GM12878 (cell line): Measurements from ENCODE around the gene BCHE. TPM values are rescaled to one million over a fixed set of nuclear protein-coding genes. Genes with fewer than 3 reads are reported as not detected.

ENCODE experiments used
- ATAC-seq: fragments of 200-7000 bp; cut with Tn5 transposase; 3 replicates; pipeline ENCODE4 v1.9.1; 2020; ENCODE audit warnings: mild to moderate bottlenecking, moderate library complexity
- BruUV-seq: library from RNA; stranded (reverse); fragments of 400-500 nt; replicated peaks from 2 replicates; lab custom pipeline; 2021; lab: Mats Ljungman, UMichigan
- CTCF ChIA-PET: fragments of 300-600 bp; sonication (Branson Sonifier 250); formaldehyde crosslinking; extraction: SDS; loops from one replicate; lab custom pipeline; 2021; ENCODE audit warnings: inconsistent platforms; lab: Yijun Ruan, JAX
- POLR2A ChIA-PET: fragments of 350-600 bp; formaldehyde crosslinking; extraction: SDS; loops from one replicate; lab custom pipeline; 2021; ENCODE audit warnings: inconsistent platforms; lab: Charles Lee
- RAD21 ChIA-PET: fragments of 300-600 bp; sonication (Branson Sonifier 250); formaldehyde crosslinking; loops from one replicate; lab custom pipeline; 2023; ENCODE audit warnings: antibody characterized with exemption; ENCODE audit not compliant: unreplicated experiment; lab: Charles Lee
- SMC1A ChIA-PET: fragments of 300-600 bp; sonication (Branson Sonifier 250); formaldehyde crosslinking; loops from one replicate; lab custom pipeline; 2023; ENCODE audit not compliant: unreplicated experiment, uncharacterized antibody; lab: Charles Lee
- DNase-seq: peaks from one replicate; pipeline ENCODE4 v3.0.0-alpha.2; 2011; ENCODE audit warnings: low read depth, low spot score
- FAIRE-seq: peaks from 3 replicates; lab custom pipeline; 2011; peaks lifted over from hg19 to GRCh38; lab: Jason Lieb, UNC
- H2AFZ ChIP-seq: 2 replicates; pipeline ENCODE4 v1.6.0; 2011; ENCODE audit warnings: low read depth, low read length, control low read depth; ENCODE audit not compliant: control insufficient read depth
- H3K27ac ChIP-seq: 2 replicates; pipeline ENCODE4 v1.5.1; 2011; ENCODE audit warnings: control low read depth; ENCODE audit not compliant: control insufficient read depth, insufficient read depth
- H3K27me3 ChIP-seq, 2 experiments: replicated peaks in 1 of 2; 2 replicates each; pipeline versions ENCODE4 v1.6.0 to v1.6.1; 2011; ENCODE audit warnings: low read length in 1 of 2; ENCODE audit not compliant: control insufficient read depth in 2 of 2, insufficient read depth in 2 of 2
- H3K36me3 ChIP-seq, 2 experiments: 2 replicates each; pipeline ENCODE4 v1.5.1; 2011; ENCODE audit warnings: low read length in 1 of 2; ENCODE audit not compliant: control insufficient read depth in 2 of 2, insufficient read depth in 2 of 2
- H3K4me1 ChIP-seq: 2 replicates; pipeline ENCODE4 v1.6.1; 2011; ENCODE audit warnings: mild to moderate bottlenecking, low read length, moderate library complexity, mixed read lengths; ENCODE audit not compliant: control insufficient read depth, insufficient read depth
- H3K4me2 ChIP-seq: 2 replicates; pipeline ENCODE4 v1.6.0; 2011; ENCODE audit warnings: control low read depth; ENCODE audit not compliant: control insufficient read depth, insufficient read depth
- H3K4me3 ChIP-seq: fragments of 200-600 bp; sonication (generic); 2 replicates; pipeline ENCODE4 v1.5.1; 2016
- H3K79me2 ChIP-seq: 2 replicates; pipeline ENCODE4 v1.6.0; 2011; ENCODE audit warnings: low read length; ENCODE audit not compliant: control insufficient read depth, insufficient read depth
- H3K9ac ChIP-seq: 2 replicates; pipeline ENCODE4 v1.8.0; 2011; ENCODE audit warnings: low read length, control low read depth, mixed read lengths; ENCODE audit not compliant: control insufficient read depth, insufficient read depth
- H3K9me3 ChIP-seq: replicated peaks from 3 replicates; pipeline ENCODE4 v1.5.1; 2011; ENCODE audit warnings: mild to moderate bottlenecking, low read length; ENCODE audit not compliant: control insufficient read depth, insufficient read depth
- H4K20me1 ChIP-seq: 2 replicates; pipeline ENCODE4 v1.6.0; 2011; ENCODE audit not compliant: control insufficient read depth, insufficient read depth
- BCL11A ChIP-seq: IDR thresholded peaks from 2 replicates; pipeline ENCODE4 v1.6.1; 2011; ENCODE audit warnings: low read depth, low read length
- CHD1 ChIP-seq: IDR thresholded peaks from 2 replicates; pipeline ENCODE4 v1.6.1; 2012; ENCODE audit warnings: low read depth, low read length, improper control_type of control experiment
- E2F8 ChIP-seq: fragments of 450-650 bp; IDR thresholded peaks from 2 replicates; pipeline ENCODE4 v1.6.1; 2018; ENCODE audit warnings: mild to moderate bottlenecking, low read depth, moderate library complexity; ENCODE audit not compliant: partially characterized antibody
- E4F1 ChIP-seq: fragments of 450-650 bp; IDR thresholded peaks from 2 replicates; pipeline ENCODE4 v1.6.1; 2018; ENCODE audit warnings: borderline replicate concordance, mild to moderate bottlenecking; ENCODE audit not compliant: partially characterized antibody
- HCFC1 ChIP-seq: fragments of 150-350 bp; IDR thresholded peaks from 2 replicates; pipeline ENCODE4 v1.6.1; 2014; ENCODE audit warnings: low read length
- IKZF1 ChIP-seq: fragments of 450-650 bp; conservative IDR thresholded peaks from 2 replicates; pipeline ENCODE4 v1.6.1; 2017; ENCODE audit warnings: antibody characterized with exemption, mild to moderate bottlenecking
- NBN ChIP-seq: fragments of 450-650 bp; IDR thresholded peaks from 2 replicates; pipeline ENCODE4 v1.6.1; 2016
- PKNOX1 ChIP-seq: fragments of 450-650 bp; IDR thresholded peaks from 2 replicates; pipeline ENCODE4 v1.6.1; 2016; ENCODE audit warnings: mild to moderate bottlenecking
- POLR2A ChIP-seq: IDR thresholded peaks from 2 replicates; pipeline ENCODE4 v1.6.1; 2011; ENCODE audit warnings: low read depth, mild to moderate bottlenecking, low read length
- POLR2AphosphoS2 ChIP-seq: IDR thresholded peaks from 2 replicates; pipeline ENCODE4 v1.6.1; 2011; ENCODE audit warnings: low read depth, mild to moderate bottlenecking, low read length, improper control_type of control experiment, moderate library complexity
- RBBP5 ChIP-seq: fragments of 200-600 bp; sonication (generic); conservative IDR thresholded peaks from 2 replicates; pipeline ENCODE4 v1.6.1; 2016
- RUNX3 ChIP-seq: IDR thresholded peaks from 2 replicates; pipeline ENCODE4 v1.6.1; 2012; ENCODE audit warnings: low read length, inconsistent platforms
- SIN3A ChIP-seq: IDR thresholded peaks from 2 replicates; pipeline ENCODE4 v1.6.1; 2012; ENCODE audit warnings: low read depth, low read length, improper control_type of control experiment
- SRF ChIP-seq, 2 experiments: IDR thresholded peaks; 2 replicates each; pipeline ENCODE4 v1.6.1; 2011; ENCODE audit warnings: low read depth in 2 of 2, low read length in 2 of 2, mild to moderate bottlenecking in 1 of 2, moderate library complexity in 1 of 2
- ZBTB11 ChIP-seq: fragments of 450-650 bp; formaldehyde crosslinking; IDR thresholded peaks from 2 replicates; pipeline ENCODE4 v1.5.0; 2022; ENCODE audit warnings: mild to moderate bottlenecking, missing genetic modification characterization
- ZZZ3 ChIP-seq: IDR thresholded peaks from 2 replicates; pipeline ENCODE4 v1.6.1; 2011; ENCODE audit warnings: low read depth; ENCODE audit not compliant: control insufficient read depth, insufficient read length
- WGBS: methylation state at CpG from one replicate; pipeline ENCODE4 v1.1.6; 2016; ENCODE audit warnings: low lambda C conversion rate; ENCODE audit not compliant: insufficient replicate concordance, insufficient coverage; ENCODE audit errors: missing lambda C conversion rate; 5-methylcytosine and 5-hydroxymethylcytosine counted together
- in situ Hi-C: fragments of 300-500 bp; cut with MboI; formaldehyde crosslinking; loops from 9 replicates; pipeline ENCODE4 v1.14.3; 2018; ENCODE audit warnings: mixed read lengths
- intact Hi-C: fragments of 100-400 bp; cut with micrococcal nuclease; formaldehyde crosslinking; loops from one replicate; pipeline ENCODE4 v1.14.2; 2022; ENCODE audit not compliant: unreplicated experiment
- polyA plus RNA-seq, 11 experiments: library from polyadenylated mRNA; depleted of rRNA in 4 of 11; unstranded in 6 of 11; stranded (reverse) in 5 of 11; fragments of >200 nt; fragmentation: Nextera tagmentation in 4 of 11; fragmentation: Illumina TruSeq in 1 of 11; extraction: Ambion mirVana in 4 of 11; extraction: Trizol in 1 of 11; gene quantifications; 1 replicate in 1 of 11; 2 replicates in 10 of 11; pipeline versions ENCODE4 v1.2.1 to v1.2.3, GENCODE V29; 2011 to 2016; ENCODE audit warnings: inconsistent platforms in 2 of 11, missing spikeins in 2 of 11, low read depth in 1 of 11
- total RNA-seq, 4 experiments: library from RNA; depleted of rRNA in 3 of 4; stranded (reverse); fragments of >200 nt in 3 of 4; fragmentation: Illumina TruSeq in 1 of 4; extraction: Trizol in 1 of 4; gene quantifications; 2 replicates each; pipeline versions ENCODE4 v1.2.1 to v1.2.3, GENCODE V29; 2013 to 2021

The BCHE gene
- total and polyA plus RNA-seq, 10 of the 15 experiments (the other 5 are each of a cell fraction or from before 2014, with no cell fraction given): 16.8 to 233 (median 29.3) TPM

GRCh38 chr3:165796701-165797100 is 40.5 kb downstream of the BCHE start:
- no peak for DNase-seq
- intact Hi-C loops (no loop called here), in situ Hi-C loops (no loop called here)
- Histone ChIP-seq H2AFZ (no peak overlapping the region), H3K9me3 (no peaks in the 10 kb centered on the region), H3K27ac (no peak overlapping the region), H3K4me3 (no peak overlapping the region), H3K36me3 (no peaks in the 10 kb centered on the region), H3K27me3 (no peaks in the 10 kb centered on the region), H3K4me2 (no peak overlapping the region), H3K79me2 (no peaks in the 10 kb centered on the region), H3K4me1 (no peaks in the 10 kb centered on the region), H4K20me1 (no peaks in the 10 kb centered on the region), H3K9ac (no peak overlapping the region)
- CTCF ChIA-PET: interaction anchor here (1.3 to 2.1 kb wide), 2 partner anchors 9 to 70 kb away, joined by 3 to 7 read pairs; no protein-coding TSS in a partner anchor
- WGBS: 0% methylated on average over 2 of the region's 2 CpGs
- no TSS peak for BruUV-seq
- POLR2A ChIA-PET: interaction anchor here (2.5 kb wide), 1 partner anchor 8 kb away, joined by 13 read pairs; no protein-coding TSS in a partner anchor
- peak; percentile 31 for ATAC-seq
- no peak for TF ChIP-seq SIN3A
- no peak for TF ChIP-seq SRF (IDR thresholded peaks at IDR 0.05; ENCODE audit: low read depth in 2 of 2, low read length in 2 of 2)
- no peak for TF ChIP-seq IKZF1
- no peak for TF ChIP-seq ZBTB11
- TF ChIP-seq BCL11A: no peak
- TF ChIP-seq HCFC1: no peak
- no peak for TF ChIP-seq RBBP5
- TF ChIP-seq RUNX3: no peak
- no peak for TF ChIP-seq POLR2A
- no peak for TF ChIP-seq CHD1
- no peak for TF ChIP-seq NBN
- no peak for TF ChIP-seq E4F1
- TF ChIP-seq ZZZ3: no peak
- TF ChIP-seq POLR2AphosphoS2: no peak
- no peak for TF ChIP-seq E2F8
- TF ChIP-seq PKNOX1: no peak
- no peak for FAIRE-seq
- SMC1A ChIA-PET: interaction anchor here (0.6 to 9.1 kb wide), 7 partner anchors 9 to 171 kb away, joined by 3 to 104 read pairs (median 4); no protein-coding TSS in a partner anchor
- RAD21 ChIA-PET: interaction anchor here (0.9 to 2.2 kb wide), 10 partner anchors 8 to 457 kb away, joined by 3 to 12 read pairs (median 6); no protein-coding TSS in a partner anchor
